ENCODE data around the gene IL12B. TPM values are rescaled to one million over a fixed set of nuclear protein-coding genes. Genes with fewer than 3 reads are reported as not detected.

Gene IL12B
- 0.03 to 0.09 TPM (median 0.05 TPM) in 3 of 5 replicates, not detected in the others for total RNA-seq (2022; extraction: Qiagen RNA extraction; ENCODE audit: low read depth)

GRCh38 chr5:159330131-159330800 is at the start of gene IL12B:
TSS of gene IL12B (minus strand) at chr5:159330487. CDS start at chr5:159326782, 3,705 bp downstream.

Other genes starting within 250 kb of the IL12B start
- gene EBF1, start 230.6 kb downstream of the IL12B start, total RNA-seq (2022; extraction: Qiagen RNA extraction; ENCODE audit: low read depth) = 0.88 to 1.5 TPM (median 1.2 TPM) in 5 replicates
- gene RNF145, start 120.9 kb downstream of the IL12B start, total RNA-seq (2022; extraction: Qiagen RNA extraction; ENCODE audit: low read depth) = 134 to 155 TPM (median 144 TPM) in 5 replicates
- 32.1 to 38.6 TPM (median 33.1 TPM) in 5 replicates for gene UBLCP1, start 67.2 kb downstream of the IL12B start, total RNA-seq (2022; extraction: Qiagen RNA extraction; ENCODE audit: low read depth)

All from A549 treated with CpdA at 1 μM for 4 hours (cell line).